ENCODE data around the gene MRPS10.
"Not testable (repeated sequence)": the region's sequence is repeated elsewhere in the genome, so short reads cannot be mapped to it uniquely, and the experiment has no call there.

Gene MRPS10

GRCh38 chr6:42200035-42200434 lies 17.6 kb downstream of the MRPS10 start:
- peak; percentile 83 for DNase-seq (ENCODE audit: low read depth)

GRCh38 chr6:42199106-42199981 lies 18.3 kb downstream of the MRPS10 start:
- DNase-seq (ENCODE audit: low read depth), result no peak
- no peak for TF ChIP-seq CTCF (IDR thresholded peaks at IDR 0.05; ENCODE audit: insufficient read depth, low read depth, low read length, missing control alignments)
- H3K4me3 ChIP-seq (ENCODE audit: low read length), result no peak overlapping the region

More at GRCh38 chr6:42200035-42200434, 17.6 kb downstream of the MRPS10 start:
- H3K4me3 ChIP-seq (ENCODE audit: low read length), result no peak overlapping the region
- no peak for TF ChIP-seq CTCF (IDR thresholded peaks at IDR 0.05; ENCODE audit: insufficient read depth, low read depth, low read length, missing control alignments)

DNA sequence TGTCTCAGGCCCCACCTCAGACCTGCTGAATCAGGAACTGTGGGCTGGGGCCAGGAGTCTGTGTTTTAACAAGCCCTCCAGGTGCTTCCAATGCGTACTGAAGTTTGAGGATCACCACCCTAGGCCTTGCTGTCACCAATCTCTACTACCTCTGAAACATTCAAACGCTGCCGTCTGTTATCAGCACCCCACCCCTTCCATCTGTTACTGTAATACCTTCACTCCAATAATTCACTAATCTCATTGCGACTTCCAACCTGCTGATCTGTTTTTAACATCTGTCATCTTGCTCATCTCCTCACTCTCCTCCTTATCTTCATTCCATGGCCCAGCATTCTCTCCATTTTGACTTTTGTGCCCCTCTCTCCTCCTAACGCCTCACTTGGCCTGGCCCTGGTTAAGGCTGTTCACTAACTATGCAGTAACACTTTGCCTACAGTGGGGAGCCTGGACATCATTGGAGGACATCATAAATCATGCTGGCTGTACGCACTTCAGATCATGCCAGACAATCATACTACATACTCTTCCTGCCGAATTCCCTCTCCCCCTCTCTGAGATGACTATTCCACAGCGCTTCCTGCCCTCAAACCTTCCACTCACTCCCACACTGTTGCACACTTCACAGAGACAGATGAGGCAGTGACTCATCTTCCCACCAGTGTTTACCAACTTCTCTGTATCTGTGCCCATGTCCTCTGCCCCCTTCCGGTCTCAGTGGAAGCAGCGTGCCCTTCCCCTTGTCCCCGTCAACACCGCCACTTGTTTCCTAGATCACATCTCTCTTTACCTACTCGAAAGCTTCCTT lies 19.9 kb downstream of the MRPS10 start:
- no peak overlapping the region for H3K4me3 ChIP-seq (ENCODE audit: low read length)
- DNase-seq (ENCODE audit: low read depth), result peak; percentile 42
- TF ChIP-seq CTCF (IDR thresholded peaks at IDR 0.05; ENCODE audit: insufficient read depth, low read depth, low read length, missing control alignments), result no peak

GRCh38 chr6:42195415-42195814 lies 22.2 kb downstream of the MRPS10 start:
- no peak for DNase-seq (ENCODE audit: low read depth)
- TF ChIP-seq CTCF (IDR thresholded peaks at IDR 0.05; ENCODE audit: insufficient read depth, low read depth, low read length, missing control alignments), result no peak
- H3K4me3 ChIP-seq (ENCODE audit: low read length), result no peak overlapping the region

- no peak overlapping the region for H3K4me3 ChIP-seq (ENCODE audit: low read length)
- DNase-seq (ENCODE audit: low read depth), result no peak
- no peak for TF ChIP-seq CTCF (IDR thresholded peaks at IDR 0.05; ENCODE audit: insufficient read depth, low read depth, low read length, missing control alignments)
Observed at GRCh38 chr6:42194056-42194455, 23.6 kb downstream of the MRPS10 start.

GRCh38 chr6:42193491-42193894 lies 24.2 kb downstream of the MRPS10 start:
- no peak overlapping the region for H3K4me3 ChIP-seq (ENCODE audit: low read length)
- DNase-seq (ENCODE audit: low read depth), result peak; percentile 83
- TF ChIP-seq CTCF (IDR thresholded peaks at IDR 0.05; ENCODE audit: insufficient read depth, low read depth, low read length, missing control alignments), result no peak

GRCh38 chr6:42192385-42192784 lies 25.3 kb downstream of the MRPS10 start:
- peak; percentile 62 for DNase-seq (ENCODE audit: low read depth)
- not testable (repeated sequence) for H3K4me3 ChIP-seq (ENCODE audit: low read length)

Measured in epithelial cell of esophagus (primary cell).